Endothelial cell of umbilical vein (primary cell): ENCODE measurements around the gene GALNT12. TPM values are rescaled to one million over a fixed set of nuclear protein-coding genes. Genes with fewer than 3 reads are reported as not detected.

ENCODE experiments used
- Bru-seq: library from RNA; stranded (reverse); fragments of 400-500 nt; gene quantifications from one replicate; lab custom pipeline; 2021; lab: Mats Ljungman, UMichigan
- BruChase-seq, 2 experiments: library from RNA; stranded (reverse); fragments of 400-500 nt; gene quantifications; one replicate each; lab custom pipeline; 2021; lab: Mats Ljungman, UMichigan
- BruUV-seq: library from RNA; stranded (reverse); fragments of 400-500 nt; replicated peaks from 2 replicates; lab custom pipeline; 2021; lab: Mats Ljungman, UMichigan
- CTCF ChIA-PET: fragments of 300-600, 350-600 bp; sonication (Branson Sonifier 250); formaldehyde crosslinking; loops from one replicate; lab custom pipeline; 2021; ENCODE audit warnings: antibody characterized with exemption, inconsistent platforms; lab: Charles Lee
- POLR2A ChIA-PET: fragments of 300-600, 350-600 bp; sonication (Branson Sonifier 250); formaldehyde crosslinking; loops from one replicate; lab custom pipeline; 2021; ENCODE audit warnings: antibody characterized with exemption, inconsistent platforms; lab: Charles Lee
- DNase-seq: peaks from one replicate; pipeline ENCODE4 v3.0.0-alpha.2; 2011; ENCODE audit warnings: low read depth, low spot score
- FAIRE-seq: peaks from 2 replicates; lab custom pipeline; 2011; peaks lifted over from hg19 to GRCh38; lab: Jason Lieb, UNC
- H2AFZ ChIP-seq: 2 replicates; pipeline ENCODE4 v1.6.0; 2012; ENCODE audit warnings: low read depth, low read length, control low read depth, inconsistent platforms
- H3K27ac ChIP-seq: 2 replicates; pipeline ENCODE4 v1.5.1; 2011; ENCODE audit warnings: low read depth, mild to moderate bottlenecking, control low read depth, low read length, moderate library complexity; ENCODE audit not compliant: insufficient read depth
- H3K27me3 ChIP-seq, 2 experiments: 2 replicates each; pipeline versions ENCODE4 v1.6.0 to v1.6.1; 2011; ENCODE audit warnings: low read length in 2 of 2, mixed read lengths in 1 of 2; ENCODE audit not compliant: control insufficient read depth in 2 of 2, insufficient read depth in 2 of 2
- H3K36me3 ChIP-seq, 2 experiments: 2 replicates in 1 of 2; 3 replicates in 1 of 2; pipeline ENCODE4 v1.5.1; 2011; ENCODE audit warnings: low read length in 2 of 2, mild to moderate bottlenecking in 1 of 2, moderate library complexity in 1 of 2; ENCODE audit not compliant: control insufficient read depth in 2 of 2, insufficient read depth in 2 of 2; ENCODE audit errors: extremely low read depth in 1 of 2
- H3K4me1 ChIP-seq: 3 replicates; pipeline ENCODE4 v1.5.1; 2011; ENCODE audit warnings: mild to moderate bottlenecking, low read length; ENCODE audit not compliant: control insufficient read depth, insufficient read depth; ENCODE audit errors: extremely low read depth
- H3K4me2 ChIP-seq: 2 replicates; pipeline ENCODE4 v1.6.1; 2011; ENCODE audit warnings: low read length, control low read depth, mixed read lengths; ENCODE audit not compliant: insufficient read depth
- H3K4me3 ChIP-seq, 3 experiments: fragments of 200-600 bp in 1 of 3; sonication (generic), shearing (Covaris generic) in 1 of 3; replicated peaks in 1 of 3; 2 replicates each; pipeline ENCODE4 v1.5.1; 2011 to 2016; ENCODE audit warnings: control low read depth in 3 of 3, low read length in 3 of 3, mild to moderate bottlenecking in 2 of 3, inconsistent platforms in 1 of 3, low read depth in 1 of 3, moderate library complexity in 1 of 3; ENCODE audit not compliant: insufficient read depth in 1 of 3
- H3K79me2 ChIP-seq: 2 replicates; pipeline ENCODE4 v1.6.0; 2012; ENCODE audit warnings: low read length, inconsistent platforms; ENCODE audit not compliant: control insufficient read depth, insufficient read depth
- H3K9ac ChIP-seq: replicated peaks from 2 replicates; pipeline ENCODE3; 2011; ENCODE audit warnings: low read length, control low read depth; ENCODE audit not compliant: insufficient read depth; ENCODE audit errors: extremely low read depth
- H3K9me1 ChIP-seq: replicated peaks from 3 replicates; pipeline ENCODE4 v1.6.0; 2011; ENCODE audit warnings: mild to moderate bottlenecking, low read length; ENCODE audit not compliant: control insufficient read depth, insufficient read depth; ENCODE audit errors: extremely low read depth
- H3K9me3 ChIP-seq: replicated peaks from 2 replicates; pipeline ENCODE4 v1.5.1; 2012; ENCODE audit warnings: low read length, inconsistent platforms; ENCODE audit not compliant: control insufficient read depth, insufficient read depth
- H4K20me1 ChIP-seq: replicated peaks from 2 replicates; pipeline ENCODE3; 2011; ENCODE audit warnings: mild to moderate bottlenecking, low read length; ENCODE audit not compliant: control insufficient read depth, insufficient read depth; ENCODE audit errors: extremely low read depth
- POLR2AphosphoS5 ChIP-seq: IDR thresholded peaks from 2 replicates; pipeline ENCODE4 v1.6.1; 2012; ENCODE audit warnings: low read depth, mild to moderate bottlenecking, control low read depth, low read length, moderate library complexity; ENCODE audit not compliant: insufficient read depth
- dilution Hi-C: fragments of 300-500 bp; cut with MboI; formaldehyde crosslinking; loops from one replicate; pipeline ENCODE4 v1.15.0; 2019; ENCODE audit warnings: low sequenced_read_pairs; ENCODE audit not compliant: extremely low pct_ligation_motif_present
- intact Hi-C: fragments of 100-400 bp; cut with micrococcal nuclease; formaldehyde crosslinking; loops from one replicate; pipeline ENCODE4 v1.10.0; 2022
- long read RNA-seq: library from polyadenylated mRNA; stranded (forward); transcript quantifications from one replicate; pipeline ENCODE4 v2.0.0, GENCODE V29; 2021
- polyA minus RNA-seq, 3 experiments: library from RNA; depleted of rRNA, polyadenylated mRNA; stranded (reverse); fragments of >200 nt; gene quantifications; 1 replicate in 1 of 3; 2 replicates in 2 of 3; pipeline ENCODE4 v1.2.3, GENCODE V29; 2011
- polyA plus RNA-seq, 4 experiments: library from polyadenylated mRNA; depleted of rRNA in 3 of 4; stranded (reverse) in 3 of 4; unstranded in 1 of 4; fragments of >200 nt; gene quantifications; 2 replicates each; pipeline versions ENCODE4 v1.2.1 to v1.2.3, GENCODE V29; 2011 to 2012; ENCODE audit warnings: missing spikeins in 1 of 4
- total RNA-seq: library from RNA; stranded (reverse); gene quantifications from 2 replicates; pipeline ENCODE4 v1.2.3, GENCODE V29; 2021
- TF ChIP-seq, protein P1 (sequence below), 2 donors: IDR thresholded peaks; 1 replicate in 1 of 2; 2 replicates in 1 of 2; pipeline ENCODE4 v1.5.1; 2011; ENCODE audit warnings: low read length in 2 of 2, mild to moderate bottlenecking in 2 of 2, moderate library complexity in 2 of 2, control low read depth in 1 of 2, inconsistent platforms in 1 of 2, low read depth in 1 of 2; ENCODE audit not compliant: insufficient read depth in 1 of 2; ENCODE audit errors: extremely low read depth in 1 of 2

GALNT12 gene, protein sequence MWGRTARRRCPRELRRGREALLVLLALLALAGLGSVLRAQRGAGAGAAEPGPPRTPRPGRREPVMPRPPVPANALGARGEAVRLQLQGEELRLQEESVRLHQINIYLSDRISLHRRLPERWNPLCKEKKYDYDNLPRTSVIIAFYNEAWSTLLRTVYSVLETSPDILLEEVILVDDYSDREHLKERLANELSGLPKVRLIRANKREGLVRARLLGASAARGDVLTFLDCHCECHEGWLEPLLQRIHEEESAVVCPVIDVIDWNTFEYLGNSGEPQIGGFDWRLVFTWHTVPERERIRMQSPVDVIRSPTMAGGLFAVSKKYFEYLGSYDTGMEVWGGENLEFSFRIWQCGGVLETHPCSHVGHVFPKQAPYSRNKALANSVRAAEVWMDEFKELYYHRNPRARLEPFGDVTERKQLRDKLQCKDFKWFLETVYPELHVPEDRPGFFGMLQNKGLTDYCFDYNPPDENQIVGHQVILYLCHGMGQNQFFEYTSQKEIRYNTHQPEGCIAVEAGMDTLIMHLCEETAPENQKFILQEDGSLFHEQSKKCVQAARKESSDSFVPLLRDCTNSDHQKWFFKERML
- 0.42 and 0.44 TPM in 2 replicates for total RNA-seq
- polyA plus RNA-seq, result 0.21 and 0.26 TPM in 2 replicates
- 0.41 and 0.44 TPM in 2 replicates for polyA plus RNA-seq (2011; cell fraction: cytosol; rRNA removed)
- polyA plus RNA-seq (2011; cell fraction: nucleus; rRNA removed), result 0.50 and 0.58 TPM in 2 replicates
- polyA plus RNA-seq (2012), result 0.89 and 2.6 TPM in 2 replicates
- 0.70 and 0.92 TPM in 2 replicates for polyA minus RNA-seq
- not detected for polyA minus RNA-seq (2011; cell fraction: cytosol; rRNA and poly(A)+ RNA removed)
- polyA minus RNA-seq (2011; cell fraction: nucleus; rRNA and poly(A)+ RNA removed), result not detected in 2 replicates
- Bru-seq, nascent RNA, result percentile 17 among the genes with signal in this experiment
- BruChase-seq, experiment 1, labeled RNA remaining after a 6-hour chase, result percentile 14 among the genes with signal in this experiment
- BruChase-seq, experiment 2, labeled RNA remaining after a 2-hour chase, result percentile 18 among the genes with signal in this experiment
- long read RNA-seq, result 0 reads

DNA sequence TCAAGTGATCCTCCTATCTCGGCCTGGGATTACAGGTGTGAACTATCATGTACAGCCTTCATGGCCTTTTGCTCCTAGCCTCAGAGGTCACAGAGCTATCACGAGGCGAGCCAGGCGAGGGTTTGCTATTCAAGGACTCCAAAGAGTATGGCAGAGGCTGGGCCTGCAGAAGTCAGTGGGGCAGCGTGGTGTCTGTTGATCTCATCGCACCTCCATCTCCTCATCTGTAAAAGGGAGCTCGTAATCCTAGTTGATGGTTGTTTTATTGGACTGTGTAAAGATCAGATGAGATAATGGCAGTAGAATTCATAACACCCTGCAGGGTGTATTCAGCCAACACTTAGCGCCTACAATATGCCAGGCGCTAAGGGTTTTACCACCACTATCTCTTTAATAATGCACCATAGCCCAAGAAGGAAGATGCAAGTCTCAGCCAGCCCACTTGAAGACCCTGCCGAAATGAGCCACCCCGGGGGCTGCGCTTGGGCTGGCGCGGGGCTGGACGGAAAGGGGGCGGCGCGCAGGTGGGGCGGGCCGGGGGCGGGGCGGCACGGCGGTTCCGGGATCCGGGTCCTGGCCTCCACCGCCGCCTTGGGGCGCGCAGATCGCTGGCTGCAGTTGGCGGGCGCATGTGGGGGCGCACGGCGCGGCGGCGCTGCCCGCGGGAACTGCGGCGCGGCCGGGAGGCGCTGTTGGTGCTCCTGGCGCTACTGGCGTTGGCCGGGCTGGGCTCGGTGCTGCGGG, at the start of gene GALNT12:
GALNT12 (plus strand) TSS at position 601 of the 744 bp plus-strand sequence; CDS start at position 630, 29 bp downstream.
- peak within 1 kb of the TSS; percentile 82 for H2AFZ ChIP-seq
- dilution Hi-C loops (no loop called here), intact Hi-C loops (no loop called here)
- no peak for DNase-seq
- H3K4me2 ChIP-seq, result peak within 1 kb of the TSS; percentile 77
- H3K4me1 ChIP-seq, result peaks cover 6% of the 10 kb centered on the region
- POLR2A ChIA-PET, result no interaction called here
- peak; percentile 61 for FAIRE-seq
- no peaks in the 10 kb centered on the region for H3K79me2 ChIP-seq
- no peak within 1 kb of the TSS for H3K27ac ChIP-seq
- no peak for TF ChIP-seq POLR2AphosphoS5
- TF ChIP-seq, protein P1, sequence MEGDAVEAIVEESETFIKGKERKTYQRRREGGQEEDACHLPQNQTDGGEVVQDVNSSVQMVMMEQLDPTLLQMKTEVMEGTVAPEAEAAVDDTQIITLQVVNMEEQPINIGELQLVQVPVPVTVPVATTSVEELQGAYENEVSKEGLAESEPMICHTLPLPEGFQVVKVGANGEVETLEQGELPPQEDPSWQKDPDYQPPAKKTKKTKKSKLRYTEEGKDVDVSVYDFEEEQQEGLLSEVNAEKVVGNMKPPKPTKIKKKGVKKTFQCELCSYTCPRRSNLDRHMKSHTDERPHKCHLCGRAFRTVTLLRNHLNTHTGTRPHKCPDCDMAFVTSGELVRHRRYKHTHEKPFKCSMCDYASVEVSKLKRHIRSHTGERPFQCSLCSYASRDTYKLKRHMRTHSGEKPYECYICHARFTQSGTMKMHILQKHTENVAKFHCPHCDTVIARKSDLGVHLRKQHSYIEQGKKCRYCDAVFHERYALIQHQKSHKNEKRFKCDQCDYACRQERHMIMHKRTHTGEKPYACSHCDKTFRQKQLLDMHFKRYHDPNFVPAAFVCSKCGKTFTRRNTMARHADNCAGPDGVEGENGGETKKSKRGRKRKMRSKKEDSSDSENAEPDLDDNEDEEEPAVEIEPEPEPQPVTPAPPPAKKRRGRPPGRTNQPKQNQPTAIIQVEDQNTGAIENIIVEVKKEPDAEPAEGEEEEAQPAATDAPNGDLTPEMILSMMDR (IDR thresholded peaks at IDR 0.05; ENCODE audit: extremely low read depth in 1 of 2, insufficient read depth in 1 of 2, low read depth in 1 of 2, low read length in 2 of 2), result peak in 1 of 2 donors; percentile 2
- peaks cover 22 to 28% of the 10 kb centered on the region in 2 experiments for H3K27me3 ChIP-seq
- H3K4me3 ChIP-seq, result peak within 1 kb of the TSS; percentile 40 to 59 (median 40)
- no peaks in the 10 kb centered on the region for H3K36me3 ChIP-seq
- BruUV-seq, result no TSS peak
- no peaks in the 10 kb centered on the region for H3K9me3 ChIP-seq
- H4K20me1 ChIP-seq, result no peaks in the 10 kb centered on the region
- no peak within 1 kb of the TSS for H3K9ac ChIP-seq
- CTCF ChIA-PET, result interaction anchor here (0.5 to 2.9 kb wide), 13 partner anchors 11 to 640 kb away, joined by 3 to 27 read pairs (median 3); partner anchors contain the start of gene ANKS6
- no peaks in the 10 kb centered on the region for H3K9me1 ChIP-seq
